Medulla oblongata (tissue), 1 donor: ENCODE data around the gene SPINK9.
A peak's percentile ranks its signal among the peaks of the same experiment; 100 is the strongest.

Source experiments
- DNase-seq: peaks from one replicate; pipeline ENCODE4 v3.0.0-alpha.2; 2015; ENCODE audit errors: extremely low spot score

Gene SPINK9

DNA sequence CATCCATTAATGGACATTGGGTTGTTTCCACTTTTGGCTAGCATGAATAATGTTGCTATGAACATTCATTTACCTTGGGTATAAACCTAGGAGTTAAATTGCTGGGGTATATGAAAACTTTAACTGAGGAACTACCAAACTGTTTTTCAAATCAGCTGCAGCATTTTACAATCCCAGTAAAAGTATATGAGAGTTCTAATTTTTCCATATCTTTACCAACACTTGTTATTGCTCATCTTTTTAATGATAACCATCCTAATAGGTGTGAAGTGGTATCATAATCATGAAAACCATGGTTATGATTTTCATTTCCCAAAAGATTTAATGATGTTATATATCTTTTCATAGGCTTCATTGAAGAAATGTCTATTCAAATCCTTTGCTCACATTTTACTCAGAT, 32.9 kb downstream of the SPINK9 start:
- DNase-seq, result no peak

DNA sequence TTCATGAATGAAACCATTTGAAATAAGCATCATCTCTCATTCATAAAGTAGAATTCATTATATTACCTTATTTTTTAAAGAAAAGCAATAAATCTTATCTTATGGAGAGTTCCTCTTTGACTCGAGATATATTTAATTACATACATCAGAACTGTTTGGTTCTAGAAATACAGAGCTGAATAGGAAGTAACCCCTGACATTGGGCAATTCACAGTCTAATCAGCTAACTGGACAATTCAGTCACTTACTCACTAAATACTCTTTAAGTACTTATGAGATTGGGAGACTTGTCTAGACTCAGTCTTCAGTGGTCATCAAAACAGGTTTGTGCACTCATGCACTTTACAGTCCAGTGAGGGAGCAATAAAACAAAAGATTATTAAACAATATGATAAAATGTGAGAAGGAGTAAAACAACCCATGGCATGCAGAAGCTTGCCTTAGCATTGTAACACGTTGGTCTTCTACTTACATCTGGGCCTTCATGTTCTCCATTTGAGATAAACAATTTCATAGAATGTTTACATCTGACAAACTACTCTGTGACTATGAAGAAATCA, 36.9 kb downstream of the SPINK9 start:
- DNase-seq, result no peak

DNA sequence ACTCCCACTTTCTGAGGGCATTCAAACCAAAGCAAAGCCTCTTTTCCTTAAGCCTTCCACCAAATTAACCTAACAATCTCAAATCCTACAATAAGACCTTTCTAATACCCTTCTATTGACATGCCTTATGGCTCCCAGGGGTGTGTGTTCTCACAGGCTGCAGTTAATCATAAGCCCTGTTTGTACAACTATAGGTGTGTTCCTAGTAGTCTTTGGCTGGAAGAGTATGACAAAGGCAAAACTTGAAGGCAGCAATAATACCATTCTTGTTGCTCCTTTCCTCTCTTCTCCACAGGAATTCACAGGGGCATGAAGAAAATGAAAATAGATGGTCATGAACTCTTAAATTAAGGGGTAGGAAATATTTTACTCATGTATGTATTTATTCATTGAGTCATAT, 37.5 kb downstream of the SPINK9 start:
- DNase-seq, result no peak

DNA sequence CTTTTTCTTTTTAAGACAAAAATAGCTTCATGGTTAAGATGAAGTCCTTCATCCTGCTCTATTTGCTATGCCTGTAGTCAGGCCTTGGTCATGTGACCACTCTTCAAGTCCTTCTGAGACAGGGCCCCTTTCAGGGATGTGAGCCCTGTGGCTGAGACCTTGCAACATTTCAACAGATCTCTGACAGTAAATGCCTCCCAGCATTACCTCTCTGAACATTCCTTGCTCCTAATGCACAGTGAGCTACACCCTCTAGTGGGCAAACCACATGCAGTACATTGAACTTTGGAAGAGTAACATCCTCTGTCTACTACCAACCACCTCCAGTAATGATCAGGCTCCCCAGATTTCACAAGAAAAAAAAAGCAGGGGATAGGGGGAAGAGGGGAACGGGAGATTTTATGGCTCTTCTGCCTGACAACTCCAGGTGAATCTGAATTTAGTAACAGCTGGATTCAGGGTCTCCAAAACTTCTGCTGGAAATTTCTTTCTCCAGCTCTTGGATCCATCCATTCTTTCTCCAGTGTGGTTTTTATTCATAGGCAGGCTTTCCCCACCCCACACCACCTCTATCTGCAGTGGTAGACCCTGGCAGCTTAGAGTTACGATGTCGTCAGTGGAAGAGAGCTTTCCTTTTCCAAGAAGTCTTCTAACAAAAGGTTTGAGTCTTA, 39.5 kb downstream of the SPINK9 start:
- peak; percentile 59 for DNase-seq

DNA sequence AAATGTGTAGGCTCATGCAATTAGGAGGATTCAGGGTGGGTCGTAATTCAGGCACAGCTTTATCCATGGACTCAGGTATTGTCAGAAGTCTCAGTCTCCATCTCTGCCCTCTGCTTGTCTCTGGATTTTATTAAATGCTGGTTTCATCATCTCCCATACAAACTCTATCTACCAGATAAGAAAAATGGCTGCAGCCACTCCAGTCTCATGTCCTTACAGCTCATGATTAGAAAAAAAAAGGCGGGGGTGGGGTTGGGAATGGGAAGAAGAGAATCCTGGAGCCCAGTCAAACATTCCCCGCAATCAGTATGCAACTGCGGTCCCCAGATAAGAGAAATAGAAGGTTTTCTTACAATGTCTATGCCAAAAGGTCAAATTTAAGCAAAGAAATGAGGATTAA, 40.8 kb downstream of the SPINK9 start:
- DNase-seq, result no peak

DNA sequence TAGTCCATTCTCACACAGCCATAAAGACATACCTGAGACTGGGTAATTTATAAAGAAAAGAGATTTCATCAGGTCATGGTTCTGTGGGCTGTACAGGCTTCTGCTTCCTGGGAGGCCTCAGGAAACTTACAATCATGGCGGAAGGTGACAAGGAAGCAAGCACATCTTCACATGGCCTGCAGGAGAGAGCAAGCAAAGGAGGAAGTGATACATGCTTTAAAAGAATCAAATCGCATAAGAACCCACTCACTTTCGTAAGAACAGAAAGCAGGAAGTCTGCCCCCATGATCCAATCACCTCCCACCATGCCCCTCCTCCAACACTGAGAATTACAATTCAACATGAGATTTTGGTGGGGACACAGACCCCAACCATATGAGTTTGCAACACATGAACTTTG, 43.3 kb downstream of the SPINK9 start:
- no peak for DNase-seq

DNA sequence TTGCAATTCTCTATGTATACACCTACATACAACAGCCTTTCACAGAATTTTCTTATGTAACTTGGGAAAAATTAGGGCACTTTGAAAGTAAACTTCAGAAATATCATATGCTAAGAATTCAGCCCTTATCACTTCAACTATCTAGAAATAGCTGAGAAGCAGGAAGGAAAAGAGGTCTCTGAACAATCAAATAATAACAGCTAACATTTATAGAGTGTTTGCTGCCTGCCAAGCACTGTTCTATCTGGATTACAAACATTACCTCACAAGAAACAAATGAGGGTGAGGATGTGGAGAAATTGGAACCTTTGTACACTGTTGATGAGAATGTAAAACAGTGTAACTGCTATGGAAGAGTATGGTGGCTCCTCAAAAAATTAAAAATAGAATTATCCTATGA, 44.0 kb downstream of the SPINK9 start:
- no peak for DNase-seq

DNA sequence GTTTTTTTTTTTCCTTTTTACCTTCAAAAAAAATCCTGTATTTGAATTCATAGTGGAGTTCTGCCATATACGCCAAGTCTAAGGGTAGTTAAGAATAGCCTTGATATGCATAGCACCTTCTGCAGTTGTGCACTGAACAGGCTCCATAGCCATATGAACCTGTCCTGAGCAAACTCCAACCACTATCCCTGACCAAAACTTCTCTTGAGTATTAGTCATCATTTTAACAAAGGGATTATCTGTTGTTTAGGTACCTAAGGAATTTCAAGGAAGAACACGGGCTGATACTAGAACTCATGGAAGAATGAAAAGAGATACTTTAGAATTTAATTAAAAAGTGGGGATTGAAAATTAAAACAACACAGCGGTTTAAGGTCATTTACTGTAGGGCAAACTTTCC, 46.5 kb downstream of the SPINK9 start:
- no peak for DNase-seq

DNA sequence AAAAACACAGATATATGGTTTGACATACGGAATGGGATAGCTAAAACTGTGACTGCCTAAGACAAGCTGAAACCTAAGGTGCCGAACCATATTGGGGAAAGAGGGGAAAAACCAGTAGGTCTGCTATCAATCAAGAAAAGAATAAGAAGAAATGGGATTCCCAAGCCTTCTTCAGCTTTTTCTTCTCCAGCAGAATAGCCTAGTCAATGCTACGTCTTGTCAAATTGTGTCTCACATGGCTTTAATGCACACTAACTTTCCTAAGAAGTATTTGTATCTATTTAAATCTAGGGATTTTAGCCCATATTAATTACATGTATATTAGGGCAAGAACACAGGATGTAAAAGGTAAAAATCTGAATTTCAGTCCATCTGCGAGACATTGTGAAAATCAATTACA, 47.6 kb downstream of the SPINK9 start:
- DNase-seq, result peak; percentile 36

DNA sequence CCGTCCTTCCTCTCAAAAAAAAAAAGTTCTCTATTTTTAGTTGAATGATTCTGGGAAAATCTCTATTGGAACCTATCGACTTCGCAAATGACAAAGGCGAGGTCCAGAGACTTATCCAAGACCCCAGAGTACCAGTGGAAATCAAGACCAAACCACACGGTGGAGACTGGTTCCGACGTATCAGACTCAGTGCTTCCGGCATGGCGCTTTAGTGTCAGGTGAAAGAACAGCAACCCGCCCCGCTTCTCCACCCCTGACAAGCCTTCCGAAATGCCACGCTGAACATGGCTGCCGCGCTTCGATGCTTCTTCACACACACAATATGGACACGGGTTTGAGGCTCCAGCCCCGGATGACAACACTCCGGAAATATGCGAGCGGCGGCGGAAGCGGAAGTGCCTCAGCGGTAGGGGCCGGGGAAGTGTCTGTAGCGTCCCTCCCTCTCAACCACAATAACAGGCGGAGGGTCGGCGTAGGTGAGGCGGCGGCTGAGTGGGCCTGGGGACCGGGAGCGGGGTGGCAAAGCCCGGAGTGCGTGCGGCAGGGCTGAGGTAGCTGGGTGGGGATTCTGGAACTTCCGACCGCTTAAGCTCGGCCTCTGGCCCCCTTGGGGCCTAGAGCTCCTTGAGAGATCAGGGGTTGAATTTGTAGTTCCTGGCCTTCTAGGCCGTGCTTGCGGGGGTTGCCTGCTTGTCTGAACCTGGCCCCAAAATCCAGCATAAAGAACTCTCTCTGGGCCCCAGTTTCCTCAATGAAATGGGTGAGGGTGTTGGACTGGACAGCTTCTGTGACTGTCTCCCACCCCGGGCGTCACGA, 48.4 kb downstream of the SPINK9 start, which contains the start of gene FBXO38:
FBXO38 (plus strand) TSS at position 395 of the 816 bp plus-strand sequence. CDS start 10,819 bp downstream, outside the sequence.
- peak; percentile 98 for DNase-seq

DNA sequence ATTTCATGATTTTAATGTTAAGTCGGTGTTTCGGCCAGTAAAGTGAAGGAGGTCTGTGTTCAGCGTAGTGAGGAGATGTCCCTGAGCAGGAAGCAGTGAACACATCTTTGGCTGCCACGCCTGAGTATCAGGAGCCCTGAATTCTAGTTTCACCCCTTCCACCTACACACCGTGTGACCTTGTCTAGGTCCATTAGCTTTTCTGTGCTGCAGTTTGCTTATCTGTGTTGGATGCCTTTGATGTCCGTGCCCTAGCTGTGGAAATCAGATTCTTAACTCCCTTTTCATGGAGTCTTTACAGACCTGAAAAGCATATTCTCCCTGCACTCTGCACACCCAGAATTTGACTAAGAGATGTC, 49.0 kb downstream of the SPINK9 start:
- no peak for DNase-seq

DNA sequence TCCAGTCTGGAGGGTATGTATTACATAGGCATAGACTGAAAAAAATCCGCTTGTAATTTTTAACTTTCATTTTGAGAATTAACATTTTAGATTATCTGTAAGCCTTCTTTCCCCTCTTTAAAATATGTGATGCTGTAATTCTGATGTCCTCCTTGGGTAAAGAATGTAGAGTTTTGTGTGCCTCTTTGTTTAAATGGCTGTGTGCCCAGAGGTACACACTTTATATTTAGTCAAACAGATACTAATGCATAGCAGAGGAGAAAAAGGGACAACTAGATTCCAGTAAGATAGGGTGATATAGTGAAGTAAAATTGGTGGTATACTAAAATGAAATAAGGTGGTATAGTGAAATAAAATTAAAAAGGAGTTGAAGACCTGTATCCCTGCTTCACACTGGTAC, 49.7 kb downstream of the SPINK9 start:
- no peak for DNase-seq

DNA sequence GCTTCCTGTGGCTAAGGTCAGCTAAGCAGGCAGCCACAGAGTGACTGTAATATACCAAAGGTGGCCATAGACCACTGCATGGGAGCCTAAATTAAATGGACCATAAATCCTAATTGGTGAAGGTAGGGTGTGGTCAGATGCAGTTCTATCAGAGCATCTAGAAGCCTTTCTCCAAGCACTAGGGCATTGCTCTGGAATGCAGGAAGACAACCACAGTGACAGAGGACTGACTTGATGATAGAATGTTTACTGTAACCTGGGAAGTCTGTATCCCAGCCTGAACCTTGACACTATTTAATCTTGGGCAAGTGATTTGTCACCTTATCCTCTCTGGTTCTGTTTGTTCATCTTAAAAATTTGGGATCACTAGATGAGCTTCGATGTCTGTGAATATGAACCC, 50.7 kb downstream of the SPINK9 start:
- DNase-seq, result no peak

DNA sequence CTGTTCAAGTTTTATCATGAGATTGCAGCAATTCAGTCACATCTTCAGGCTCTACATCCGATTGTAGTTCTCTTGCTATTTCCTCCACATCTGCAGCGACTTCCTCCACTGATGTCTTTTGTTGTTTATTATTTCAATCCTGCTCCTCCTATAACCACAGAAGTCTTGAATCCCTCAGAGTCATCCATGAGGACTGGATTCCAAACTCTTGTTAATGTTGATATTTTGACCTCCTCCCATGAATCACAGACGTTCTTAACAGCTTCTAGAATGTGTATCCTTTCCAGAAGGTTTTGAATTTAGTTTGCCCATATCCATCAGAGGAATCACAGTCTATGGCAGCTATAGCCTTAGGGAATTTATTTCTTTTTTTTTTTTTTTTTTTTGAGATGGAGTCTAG, 52.0 kb downstream of the SPINK9 start:
- DNase-seq, result no peak

DNA sequence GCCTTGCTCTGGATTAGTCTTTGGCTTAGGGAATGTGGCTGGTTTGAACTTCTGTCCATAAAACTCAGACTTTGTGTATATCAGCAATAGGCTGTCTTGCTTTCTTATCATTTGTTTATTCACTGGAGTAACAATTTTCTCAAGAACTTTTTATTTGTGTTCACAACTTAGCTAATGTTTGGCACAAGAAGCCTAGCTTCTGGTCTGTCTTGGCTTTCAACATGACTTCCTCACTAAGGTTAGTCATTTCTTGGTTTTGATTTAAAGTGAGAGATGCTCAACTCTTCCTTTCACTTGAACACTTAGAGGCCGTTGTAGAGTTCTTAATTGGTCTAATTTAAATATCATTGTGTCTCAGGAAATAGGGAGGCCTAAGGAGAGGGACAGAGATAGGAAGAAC, 53.3 kb downstream of the SPINK9 start:
- no peak for DNase-seq
